OCI-LY3 (cell line): Measurements from ENCODE around the gene PPHLN1.

Source experiments
- EZH2phosphoT487 ChIP-seq: fragments of 200-600 bp; shearing (Covaris generic); IDR thresholded peaks from 2 replicates; pipeline ENCODE4 v1.6.1; 2018; ENCODE audit warnings: antibody characterized with exemption, mixed run types, low read depth
- TF ChIP-seq, protein P1 (sequence below): fragments of 200-600, 300-600 bp; sonication (generic); IDR thresholded peaks from 2 replicates; pipeline ENCODE4 v1.5.1; 2014; ENCODE audit warnings: antibody characterized with exemption, low read length, low read depth

DNA sequence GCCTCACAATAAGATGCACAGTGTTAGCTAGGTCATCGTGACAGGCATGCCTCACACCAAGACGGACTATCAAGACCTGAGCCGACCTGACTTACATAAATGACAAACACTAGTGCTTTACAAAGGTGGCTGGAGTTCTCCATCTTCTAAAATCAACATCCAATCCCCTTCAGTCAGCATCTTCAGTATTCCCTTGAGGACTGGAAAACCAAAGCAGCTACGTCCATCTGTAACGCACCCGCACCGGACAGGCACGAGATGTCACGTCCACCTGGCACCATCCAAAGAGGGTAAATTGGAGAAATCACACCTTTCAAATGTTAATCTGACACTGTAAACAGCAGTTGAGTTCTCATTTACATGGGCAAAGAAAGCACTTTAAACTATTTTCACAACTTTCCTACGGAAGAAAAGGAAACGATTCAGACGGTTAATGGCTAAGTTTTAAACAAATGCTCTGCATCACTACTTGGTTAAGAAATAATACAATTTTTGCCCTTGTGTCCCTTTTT is 133.4 kb downstream of the PPHLN1 start:
- TF ChIP-seq, protein P1, sequence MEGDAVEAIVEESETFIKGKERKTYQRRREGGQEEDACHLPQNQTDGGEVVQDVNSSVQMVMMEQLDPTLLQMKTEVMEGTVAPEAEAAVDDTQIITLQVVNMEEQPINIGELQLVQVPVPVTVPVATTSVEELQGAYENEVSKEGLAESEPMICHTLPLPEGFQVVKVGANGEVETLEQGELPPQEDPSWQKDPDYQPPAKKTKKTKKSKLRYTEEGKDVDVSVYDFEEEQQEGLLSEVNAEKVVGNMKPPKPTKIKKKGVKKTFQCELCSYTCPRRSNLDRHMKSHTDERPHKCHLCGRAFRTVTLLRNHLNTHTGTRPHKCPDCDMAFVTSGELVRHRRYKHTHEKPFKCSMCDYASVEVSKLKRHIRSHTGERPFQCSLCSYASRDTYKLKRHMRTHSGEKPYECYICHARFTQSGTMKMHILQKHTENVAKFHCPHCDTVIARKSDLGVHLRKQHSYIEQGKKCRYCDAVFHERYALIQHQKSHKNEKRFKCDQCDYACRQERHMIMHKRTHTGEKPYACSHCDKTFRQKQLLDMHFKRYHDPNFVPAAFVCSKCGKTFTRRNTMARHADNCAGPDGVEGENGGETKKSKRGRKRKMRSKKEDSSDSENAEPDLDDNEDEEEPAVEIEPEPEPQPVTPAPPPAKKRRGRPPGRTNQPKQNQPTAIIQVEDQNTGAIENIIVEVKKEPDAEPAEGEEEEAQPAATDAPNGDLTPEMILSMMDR: no peak
- no peak for TF ChIP-seq EZH2phosphoT487
